Germinal center (tissue), 1 donor: ENCODE results near the gene KCNIP1.

Experiments used
- DNase-seq: peaks from one replicate; pipeline ENCODE4 v3.0.0; 2012; ENCODE audit warnings: mixed read lengths, low spot score

KCNIP1 gene

GRCh38 chr5:170720179-170720578 lies 216.4 kb downstream of the KCNIP1 start:
- no peak for DNase-seq

- DNase-seq = no peak
These were observed 217.2 kb downstream of the KCNIP1 start for GRCh38 chr5:170720984-170721383.

GRCh38 chr5:170721681-170722080 lies 217.9 kb downstream of the KCNIP1 start:
- no peak for DNase-seq

GRCh38 chr5:170722316-170722715 lies 218.5 kb downstream of the KCNIP1 start:
- no peak for DNase-seq

- DNase-seq = no peak
These were observed 227.2 kb downstream of the KCNIP1 start for GRCh38 chr5:170731052-170731451.

GRCh38 chr5:170732685-170733084 lies 228.9 kb downstream of the KCNIP1 start:
- DNase-seq = no peak

GRCh38 chr5:170736966-170737365 lies 233.1 kb downstream of the KCNIP1 start:
- no peak for DNase-seq

GRCh38 chr5:170737591-170737990 lies 233.8 kb downstream of the KCNIP1 start:
- no peak for DNase-seq

- no peak for DNase-seq
These were observed 235.0 kb downstream of the KCNIP1 start for GRCh38 chr5:170738840-170739239.

GRCh38 chr5:170739446-170739845 lies 235.6 kb downstream of the KCNIP1 start:
- no peak for DNase-seq

GRCh38 chr5:170740551-170741205 lies 236.9 kb downstream of the KCNIP1 start:
- DNase-seq = no peak

- no peak for DNase-seq
These were observed 238.0 kb downstream of the KCNIP1 start for GRCh38 chr5:170741801-170742200.

GRCh38 chr5:170743876-170744212 lies 240.0 kb downstream of the KCNIP1 start:
- DNase-seq = no peak

- no peak for DNase-seq
These were observed 241.8 kb downstream of the KCNIP1 start for GRCh38 chr5:170745481-170746071.

- DNase-seq = no peak
These were observed 242.5 kb downstream of the KCNIP1 start for GRCh38 chr5:170746075-170746960.

GRCh38 chr5:170746961-170747340 lies 243.1 kb downstream of the KCNIP1 start:
- DNase-seq = no peak

GRCh38 chr5:170747357-170747756 lies 243.5 kb downstream of the KCNIP1 start:
- DNase-seq = no peak

- no peak for DNase-seq
These were observed 244.0 kb downstream of the KCNIP1 start for GRCh38 chr5:170747851-170748250.

GRCh38 chr5:170748951-170749471 lies 245.2 kb downstream of the KCNIP1 start:
- no peak for DNase-seq

- DNase-seq = no peak
These were observed 246.2 kb downstream of the KCNIP1 start for GRCh38 chr5:170749911-170750431.

GRCh38 chr5:170750791-170751190 lies 247.0 kb downstream of the KCNIP1 start:
- no peak for DNase-seq

GRCh38 chr5:170751631-170752030 lies 247.8 kb downstream of the KCNIP1 start:
- no peak for DNase-seq
